GM20431 (cell line): Measurements from ENCODE around the gene KANSL3.

Source experiments
- in situ Hi-C: fragments of 300-500 bp; cut with MseI, MboI; formaldehyde crosslinking; loops from one replicate; pipeline ENCODE4 v1.15.0; 2020; ENCODE audit warnings: low sequenced_read_pairs; ENCODE audit not compliant: unreplicated experiment

The KANSL3 gene

GRCh38 chr2:96548558-96549465 lies 89.3 kb downstream of the KANSL3 start:
- in situ Hi-C loops, result no loop called here

GRCh38 chr2:96547731-96548171 lies 90.4 kb downstream of the KANSL3 start:
- in situ Hi-C loops, result no loop called here

- in situ Hi-C loops, result no loop called here
Observed at GRCh38 chr2:96547203-96547641, 90.9 kb downstream of the KANSL3 start.

GRCh38 chr2:96546797-96547196 lies 91.3 kb downstream of the KANSL3 start:
- in situ Hi-C loops, result no loop called here

- in situ Hi-C loops, result no loop called here
Observed at GRCh38 chr2:96546321-96546720, 91.8 kb downstream of the KANSL3 start.
